Lower leg skin (tissue), 4 donors: ENCODE data around the gene PLEKHN1. TPM values are rescaled to one million over a fixed set of nuclear protein-coding genes. Genes with fewer than 3 reads are reported as not detected.
A peak's percentile ranks its signal among the peaks of the same experiment; 100 is the strongest.
"Not testable (repeated sequence)": the region's sequence is repeated elsewhere in the genome, so short reads cannot be mapped to it uniquely, and the experiment has no call there.

ENCODE experiments used
- DNase-seq, 2 donors: peaks; one replicate each; pipeline ENCODE4 v3.0.0-alpha.2; 2019; ENCODE audit warnings: low spot score in 2 of 2
- H3K4me3 ChIP-seq: fragments of 200-600 bp; sonication (generic); 2 replicates; pipeline ENCODE4 v1.5.1; 2017; ENCODE audit warnings: mild to moderate bottlenecking, low read depth; ENCODE audit not compliant: poor library complexity, severe bottlenecking
- CTCF ChIP-seq, 3 donors: fragments of 450-650 bp; IDR thresholded peaks; one replicate each; pipeline ENCODE4 v1.5.1; 2016; ENCODE audit warnings: antibody characterized with exemption in 3 of 3, mild to moderate bottlenecking in 3 of 3, moderate library complexity in 2 of 3
- POLR2A ChIP-seq, 2 donors: fragments of 450-650 bp; IDR thresholded peaks; one replicate each; pipeline ENCODE4 v1.6.1; 2016 to 2017; ENCODE audit warnings: antibody characterized with exemption in 2 of 2, mild to moderate bottlenecking in 1 of 2, moderate library complexity in 1 of 2
- WGBS, 2 donors: methylation state at CpG; one replicate each; pipeline ENCODE4 v1.1.5; 2018; 5-methylcytosine and 5-hydroxymethylcytosine counted together
- intact Hi-C: fragments of 100-400 bp; cut with DNase I; formaldehyde crosslinking; loops from one replicate; pipeline ENCODE4 v1.15.0; 2023; ENCODE audit warnings: low total_unique reads
- total RNA-seq, 4 donors: library from RNA; depleted of rRNA; stranded (reverse); fragments of >200 nt; gene quantifications; one replicate each; pipeline ENCODE4 v1.1.0, GENCODE V29; 2016

The PLEKHN1 gene
- total RNA-seq, 4 donors from 2014 or later, result 38.7 to 109 (median 45.3) TPM

DNA sequence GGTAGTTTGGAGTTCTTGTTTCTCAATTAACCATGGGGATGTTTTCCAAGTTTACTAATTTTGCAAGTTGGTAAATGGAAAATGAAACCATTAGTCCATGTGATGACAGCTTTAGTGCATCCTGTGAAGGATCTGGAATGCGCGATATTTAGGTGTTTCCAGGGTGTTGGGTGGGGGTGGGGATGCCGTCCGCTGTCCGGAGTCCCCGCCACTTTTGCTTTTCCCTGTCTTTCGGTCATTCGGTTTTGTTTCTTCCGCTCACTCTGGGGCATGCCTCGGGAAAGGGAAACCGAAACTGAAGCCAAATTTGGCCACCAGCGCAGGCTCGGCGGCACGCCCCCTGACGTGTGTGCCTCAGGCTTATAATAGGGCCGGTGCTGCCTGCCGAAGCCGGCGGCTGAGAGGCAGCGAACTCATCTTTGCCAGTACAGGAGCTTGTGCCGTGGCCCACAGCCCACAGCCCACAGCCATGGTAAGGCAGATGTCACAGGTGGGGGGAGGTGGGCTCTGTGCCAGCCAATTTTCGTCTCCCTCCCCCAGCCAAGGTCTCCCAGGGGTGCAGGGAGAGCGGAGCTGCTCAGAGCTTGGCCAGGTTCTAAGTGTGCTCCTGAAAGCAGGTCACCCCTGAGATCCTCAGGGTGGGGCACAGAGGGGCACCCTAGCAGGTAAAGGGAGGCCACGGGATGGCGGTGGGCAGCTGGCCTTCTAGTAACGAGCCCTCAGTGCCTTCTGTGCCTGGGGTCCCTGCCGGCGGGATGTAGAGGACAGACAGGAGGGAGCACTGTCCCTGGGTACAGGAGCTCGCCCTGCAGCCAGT is 47.0 kb downstream of the PLEKHN1 start, which contains the start of gene ISG15:
TSS of gene ISG15 (plus strand) at position 393 of the 817 bp plus-strand sequence. CDS start at position 470, 77 bp downstream.
- TF ChIP-seq CTCF (IDR thresholded peaks at IDR 0.05), result no peak
- TF ChIP-seq POLR2A (IDR thresholded peaks at IDR 0.05), result no peak
- DNase-seq, result peak; percentile 84 to 97
- WGBS, 2 donors, result 1 to 7% methylated on average over 26 to 29 of the region's 30 CpGs
- intact Hi-C loops, result no loop called here
- H3K4me3 ChIP-seq, result peak within 1 kb of the TSS; percentile 4

DNA sequence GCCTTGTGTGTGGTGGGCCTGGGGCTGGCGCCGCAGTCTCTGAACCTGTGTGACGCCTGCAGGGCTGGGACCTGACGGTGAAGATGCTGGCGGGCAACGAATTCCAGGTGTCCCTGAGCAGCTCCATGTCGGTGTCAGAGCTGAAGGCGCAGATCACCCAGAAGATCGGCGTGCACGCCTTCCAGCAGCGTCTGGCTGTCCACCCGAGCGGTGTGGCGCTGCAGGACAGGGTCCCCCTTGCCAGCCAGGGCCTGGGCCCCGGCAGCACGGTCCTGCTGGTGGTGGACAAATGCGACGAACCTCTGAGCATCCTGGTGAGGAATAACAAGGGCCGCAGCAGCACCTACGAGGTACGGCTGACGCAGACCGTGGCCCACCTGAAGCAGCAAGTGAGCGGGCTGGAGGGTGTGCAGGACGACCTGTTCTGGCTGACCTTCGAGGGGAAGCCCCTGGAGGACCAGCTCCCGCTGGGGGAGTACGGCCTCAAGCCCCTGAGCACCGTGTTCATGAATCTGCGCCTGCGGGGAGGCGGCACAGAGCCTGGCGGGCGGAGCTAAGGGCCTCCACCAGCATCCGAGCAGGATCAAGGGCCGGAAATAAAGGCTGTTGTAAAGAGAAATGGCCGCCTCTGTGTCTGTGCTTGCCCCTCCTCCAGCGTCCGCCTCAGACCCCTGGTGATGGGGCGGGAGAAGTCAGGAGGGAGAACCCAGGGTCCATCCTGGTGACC is 47.8 kb downstream of the PLEKHN1 start:
- intact Hi-C loops, result no loop called here
- TF ChIP-seq POLR2A (IDR thresholded peaks at IDR 0.05) (no peak), CTCF (IDR thresholded peaks at IDR 0.05) (no peak)
- 61 to 75% methylated on average over 29 to 39 of the region's 41 CpGs for whole genome bisulfite sequencing, 2 donors
- no peak for DNase-seq
- H3K4me3 ChIP-seq, result peak overlapping the region; percentile 4

- intact Hi-C loops, result no loop called here
- no peak for TF ChIP-seq CTCF (IDR thresholded peaks at IDR 0.05)
- TF ChIP-seq POLR2A (IDR thresholded peaks at IDR 0.05), result no peak
- 80 to 81% methylated on average over 20 of the region's 20 CpGs for WGBS, 2 donors
- no peak overlapping the region for H3K4me3 ChIP-seq
- no peak for DNase-seq
These were observed 48.8 kb downstream of the PLEKHN1 start for GRCh38 chr1:1014799-1015681.

DNA sequence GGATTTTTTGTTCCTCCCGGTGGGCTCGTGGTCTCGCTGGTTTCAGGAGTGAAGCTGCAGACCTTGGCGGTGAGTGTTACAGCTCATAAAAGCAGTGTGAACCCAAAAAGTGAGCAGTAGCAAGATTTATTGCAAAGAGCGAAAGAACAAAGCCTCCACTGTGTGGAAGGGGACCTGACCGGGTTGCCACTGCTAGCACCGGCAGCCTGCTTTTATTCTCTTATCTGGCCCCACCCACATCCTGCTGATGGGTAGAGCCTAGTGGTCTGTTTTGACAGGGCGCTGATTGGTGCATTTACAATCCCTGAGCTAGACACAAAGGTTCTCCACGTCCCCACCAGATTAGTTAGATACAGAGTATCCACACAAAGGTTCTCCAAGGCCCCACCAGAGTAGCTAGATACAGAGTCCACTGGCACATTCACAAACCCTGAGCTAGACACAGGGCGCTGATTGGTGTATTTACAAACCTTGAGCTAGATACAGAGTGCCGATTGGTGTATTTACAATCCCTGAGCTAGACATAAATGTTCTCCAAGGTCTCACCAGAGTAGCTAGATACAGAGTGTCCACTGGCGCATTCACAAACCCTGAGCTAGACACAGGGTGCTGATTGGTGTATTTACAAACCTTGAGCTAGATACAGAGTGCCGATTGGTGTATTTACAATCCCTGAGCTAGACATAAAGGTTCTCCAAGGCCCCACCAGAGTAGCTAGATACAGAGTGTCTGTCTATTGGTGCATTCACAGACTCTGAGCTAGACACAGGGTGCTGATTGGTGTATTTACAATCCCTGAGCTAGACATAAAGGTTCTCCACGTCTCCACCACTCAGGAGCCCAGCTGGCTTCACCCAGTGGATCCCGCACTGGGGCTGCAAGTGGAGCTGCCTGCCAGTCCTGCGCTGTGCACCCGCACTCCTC is 51.4 kb downstream of the PLEKHN1 start:
- DNase-seq, intact Hi-C loops, H3K4me3 ChIP-seq: not testable (repeated sequence)
- 80 to 85% methylated on average over 16 to 17 of the region's 17 CpGs for whole genome bisulfite sequencing, 2 donors

DNA sequence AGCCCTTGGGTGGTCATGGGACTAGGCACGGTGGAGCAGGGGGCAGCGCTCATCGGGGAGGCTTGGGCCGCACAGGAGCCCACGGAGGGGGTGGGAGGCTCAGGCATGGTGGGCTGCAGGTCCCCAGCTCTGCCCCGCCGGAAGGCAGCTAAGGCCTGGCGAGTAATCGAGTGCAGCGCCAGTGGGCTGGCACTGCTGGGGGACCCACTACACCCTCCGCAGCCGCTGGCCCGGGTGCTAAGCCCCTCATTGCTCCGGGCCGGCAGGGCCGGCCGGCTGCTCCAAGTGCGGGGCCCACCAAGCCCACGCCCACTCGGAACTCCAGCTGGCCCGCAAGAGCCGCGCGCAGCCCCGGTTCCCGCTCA is 52.0 kb downstream of the PLEKHN1 start:
- DNase-seq, H3K4me3 ChIP-seq, intact Hi-C loops: not testable (repeated sequence)
- 88 to 94% methylated on average over 10 to 16 of the region's 26 CpGs for WGBS, 2 donors
